HepG2 (cell line): ENCODE measurements around the gene ZSWIM9. TPM values are rescaled to one million over a fixed set of nuclear protein-coding genes. Genes with fewer than 3 reads are reported as not detected.

Source experiments
- CC2D1A ChIP-seq: sonication (generic); formaldehyde crosslinking; IDR thresholded peaks from 2 replicates; pipeline ENCODE4 v1.8.1; 2023; ENCODE audit warnings: mild to moderate bottlenecking, missing genetic modification reagents
- GMEB2 ChIP-seq: IDR thresholded peaks from 2 replicates; pipeline ENCODE4 v1.6.1; 2016; ENCODE audit warnings: missing biosample characterization, missing genetic modification reagents, low read depth
- HBP1 ChIP-seq: IDR thresholded peaks from 2 replicates; pipeline ENCODE4 v1.6.1; 2016; ENCODE audit warnings: low read depth, control low read depth
- HNRNPL ChIP-seq: fragments of 200-400 bp; formaldehyde crosslinking; IDR thresholded peaks from 2 replicates; pipeline ENCODE4 v1.6.1; 2017; ENCODE audit warnings: mild to moderate bottlenecking, low read depth, low read length
- MEIS2 ChIP-seq: sonication (generic); formaldehyde crosslinking; IDR thresholded peaks from 2 replicates; pipeline ENCODE4 v1.9.0; 2021; ENCODE audit warnings: mild to moderate bottlenecking, missing genetic modification reagents
- SKIL ChIP-seq: sonication (generic); formaldehyde crosslinking; IDR thresholded peaks from 2 replicates; pipeline ENCODE4 v1.8.0; 2022; ENCODE audit warnings: missing genetic modification reagents, mild to moderate bottlenecking, moderate library complexity, borderline replicate concordance
- SP1 ChIP-seq, 2 experiments: fragments of 450-650 bp in 1 of 2; sonication (generic) in 1 of 2; formaldehyde crosslinking in 1 of 2; IDR thresholded peaks; 2 replicates each; pipeline versions ENCODE4 v1.4.0 to v1.6.1; 2016 to 2020; ENCODE audit warnings: missing genetic modification reagents in 1 of 2
- THAP9 ChIP-seq: sonication (generic); formaldehyde crosslinking; IDR thresholded peaks from 2 replicates; pipeline ENCODE4; 2020; ENCODE audit warnings: missing genetic modification reagents, mild to moderate bottlenecking, borderline replicate concordance
- ZNF124 ChIP-seq: sonication (generic); formaldehyde crosslinking; IDR thresholded peaks from 2 replicates; pipeline ENCODE4 v1.4.0; 2020; ENCODE audit warnings: missing genetic modification reagents
- ZNF276 ChIP-seq: sonication (generic); formaldehyde crosslinking; IDR thresholded peaks from 2 replicates; pipeline ENCODE4 v1.4.0; 2020; ENCODE audit warnings: mild to moderate bottlenecking, low read depth, missing genetic modification reagents
- ZNF431 ChIP-seq: sonication (generic); formaldehyde crosslinking; IDR thresholded peaks from 2 replicates; pipeline ENCODE4 v1.9.0; 2022; ENCODE audit warnings: missing genetic modification reagents, low read depth, mild to moderate bottlenecking, borderline replicate concordance
- ZNF543 ChIP-seq: sonication (generic); formaldehyde crosslinking; IDR thresholded peaks from 2 replicates; pipeline ENCODE4 v1.4.0; 2020; ENCODE audit warnings: mild to moderate bottlenecking, missing genetic modification reagents
- ZNF704 ChIP-seq: sonication (generic); formaldehyde crosslinking; IDR thresholded peaks from 2 replicates; pipeline ENCODE4 v1.8.1; 2023; ENCODE audit warnings: mild to moderate bottlenecking, inconsistent platforms, moderate library complexity, missing genetic modification reagents, borderline replicate concordance
- ZNF761 ChIP-seq: sonication (generic); formaldehyde crosslinking; conservative IDR thresholded peaks from 2 replicates; pipeline ENCODE4 v1.4.0; 2020; ENCODE audit warnings: mild to moderate bottlenecking, missing genetic modification reagents
- polyA plus RNA-seq, 8 experiments: library from polyadenylated mRNA; depleted of rRNA in 3 of 8; stranded (reverse) in 7 of 8; unstranded in 1 of 8; fragments of >200 nt; fragmentation: Illumina TruSeq in 4 of 8; extraction: Trizol in 4 of 8; gene quantifications; 2 replicates each; pipeline versions ENCODE4 v1.2.1 to v1.2.3, GENCODE V29; 2011 to 2016; ENCODE audit warnings: low read depth in 4 of 8, missing spikeins in 1 of 8, mixed read lengths in 1 of 8; ENCODE audit not compliant: insufficient read depth in 1 of 8
- total RNA-seq, 5 experiments: library from RNA; depleted of rRNA; stranded (reverse); fragments of >200 nt; fragmentation: Illumina TruSeq; extraction: Trizol; gene quantifications; 2 replicates each; pipeline ENCODE4 v1.2.3, GENCODE V29; 2016; ENCODE audit warnings: low read depth in 1 of 5

The ZSWIM9 gene
- total and polyA plus RNA-seq, 2 of the 13 experiments (the other 11 are each of a cell fraction or from before 2014, with no cell fraction given) = 0.18 to 1.1 TPM

- TF ChIP-seq GMEB2 (peak; percentile 93), ZNF431 (peak; percentile 66; the same call in 1 of the 2 replicates), ZNF761 (CRISPR knock-in tag) (peak; percentile 79; the same call in 1 of the 2 replicates), THAP9 (CRISPR knock-in tag) (peak; percentile 82; the same call in 1 of the 2 replicates), HBP1 (CRISPR knock-in tag) (0 out of 2 replicates have a peak, but pooled peaks have one; percentile 51), SP1 (IDR thresholded peaks at IDR 0.05) (no peak), SP1 (CRISPR knock-in tag; IDR thresholded peaks at IDR 0.05) (peak; percentile 89), SKIL (peak; percentile 52; the same call in 1 of the 2 replicates), ZNF543 (CRISPR knock-in tag) (peak; percentile 67; the same call in 1 of the 2 replicates), MEIS2 (CRISPR knock-in tag) (no peak; the same call in 1 of the 2 replicates), HNRNPL (0 out of 2 replicates have a peak, but pooled peaks have one; percentile 35), ZNF276 (CRISPR knock-in tag) (peak; percentile 89; the same call in 1 of the 2 replicates), ZNF704 (CRISPR knock-in tag) (peak; percentile 40; the same call in 1 of the 2 replicates), CC2D1A (CRISPR knock-in tag) (0 out of 2 replicates have a peak, but pooled peaks have one; percentile 41), ZNF124 (CRISPR knock-in tag) (peak; percentile 63; the same call in 1 of the 2 replicates)
Measured at GRCh38 chr19:48169939-48170803, at the start of gene ZSWIM9, which contains the start of gene LIG1 (continued).
